Measurements from ENCODE around the gene WAPL.
A peak's percentile ranks its signal among the peaks of the same experiment; 100 is the strongest.

WAPL gene

DNA sequence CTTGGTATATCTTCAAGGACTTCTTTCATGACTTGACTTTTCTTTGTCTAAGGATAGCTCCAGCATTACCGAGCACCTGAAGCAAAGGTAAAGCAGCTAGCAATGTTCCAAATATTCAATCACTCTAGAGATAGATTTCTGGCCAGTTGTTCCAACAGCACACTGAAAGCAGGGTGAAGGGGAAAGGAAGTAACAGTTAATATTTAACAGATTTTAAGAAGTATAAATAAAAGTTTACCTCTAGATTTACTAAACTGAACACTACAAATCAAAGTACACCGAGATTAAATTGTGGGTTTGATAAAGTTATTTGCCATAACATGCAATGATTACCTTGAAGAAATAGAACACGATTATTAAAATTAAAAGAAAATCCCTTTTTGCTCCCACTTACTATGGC, 84.1 kb downstream of the WAPL start:
- Histone ChIP-seq H3K9me3 (ENCODE audit: control insufficient read depth, low read length) (no peaks in the 10 kb centered on the region), H3K4me3 (ENCODE audit: low read length) (no peak overlapping the region), H3K27me3 (replicated peaks; ENCODE audit: control insufficient read depth, insufficient read depth, low read length) (no peaks in the 10 kb centered on the region), H3K4me1 (ENCODE audit: control insufficient read depth, insufficient read depth, low read length) (peaks cover 26% of the 10 kb centered on the region), H3K9ac (ENCODE audit: low read length) (no peak overlapping the region), H3K36me3 (ENCODE audit: control insufficient read depth, insufficient read depth, low read length, severe bottlenecking) (peaks cover 56% of the 10 kb centered on the region)
- DNase-seq (ENCODE audit: low read depth) = no peak

DNA sequence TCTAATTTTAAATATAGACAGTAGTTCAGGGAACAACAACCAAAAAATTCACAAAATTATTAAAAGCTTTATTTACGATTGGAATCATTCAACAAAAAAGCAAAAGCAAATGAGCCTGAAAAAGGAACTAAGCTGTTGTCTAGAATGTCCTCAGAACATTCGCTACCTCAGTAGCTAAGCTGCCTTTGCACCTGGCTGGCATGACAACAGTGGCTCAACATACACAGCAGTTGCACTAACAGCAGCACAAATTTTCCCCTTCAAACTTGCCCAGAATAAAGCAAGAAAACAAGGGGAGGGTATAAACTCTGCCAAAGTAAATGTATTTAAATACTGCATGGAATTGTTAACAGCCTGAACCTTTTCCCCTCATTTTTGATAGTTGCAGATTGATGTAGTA, 84.6 kb downstream of the WAPL start:
- no peaks in the 10 kb centered on the region for H3K27me3 ChIP-seq (replicated peaks; ENCODE audit: control insufficient read depth, insufficient read depth, low read length)
- peaks cover 26% of the 10 kb centered on the region for H3K4me1 ChIP-seq (ENCODE audit: control insufficient read depth, insufficient read depth, low read length)
- DNase-seq (ENCODE audit: low read depth) = no peak
- H3K4me3 ChIP-seq (ENCODE audit: low read length) = no peak overlapping the region
- H3K9ac ChIP-seq (ENCODE audit: low read length) = no peak overlapping the region
- peaks cover 51% of the 10 kb centered on the region for H3K36me3 ChIP-seq (ENCODE audit: control insufficient read depth, insufficient read depth, low read length, severe bottlenecking)
- H3K9me3 ChIP-seq (ENCODE audit: control insufficient read depth, low read length) = no peaks in the 10 kb centered on the region

DNA sequence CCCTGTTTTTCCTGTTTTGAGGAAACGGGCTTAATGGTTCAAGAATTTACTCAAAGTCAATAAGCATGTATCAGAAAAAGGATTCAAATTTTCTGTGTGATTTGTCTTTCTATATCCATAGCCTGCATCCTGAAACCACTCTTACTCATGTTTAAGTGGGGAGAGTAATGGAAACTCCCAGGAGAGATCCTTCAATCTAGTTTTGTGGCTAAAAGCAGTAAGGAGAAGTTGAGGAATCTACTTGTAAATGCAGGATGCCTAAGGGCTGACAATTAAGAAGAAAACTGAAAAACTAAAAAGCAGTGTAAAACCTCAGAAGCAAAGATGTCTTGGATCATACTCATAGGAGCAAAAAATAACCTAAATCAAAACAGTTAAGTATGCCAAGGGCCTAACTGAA, 86.9 kb downstream of the WAPL start:
- Histone ChIP-seq H3K27me3 (replicated peaks; ENCODE audit: control insufficient read depth, insufficient read depth, low read length) (no peaks in the 10 kb centered on the region), H3K4me3 (ENCODE audit: low read length) (no peak overlapping the region), H3K9me3 (ENCODE audit: control insufficient read depth, low read length) (no peaks in the 10 kb centered on the region), H3K36me3 (ENCODE audit: control insufficient read depth, insufficient read depth, low read length, severe bottlenecking) (peaks cover 41% of the 10 kb centered on the region), H3K9ac (ENCODE audit: low read length) (no peak overlapping the region), H3K4me1 (ENCODE audit: control insufficient read depth, insufficient read depth, low read length) (peaks cover 14% of the 10 kb centered on the region)
- no peak for DNase-seq (ENCODE audit: low read depth)

DNA sequence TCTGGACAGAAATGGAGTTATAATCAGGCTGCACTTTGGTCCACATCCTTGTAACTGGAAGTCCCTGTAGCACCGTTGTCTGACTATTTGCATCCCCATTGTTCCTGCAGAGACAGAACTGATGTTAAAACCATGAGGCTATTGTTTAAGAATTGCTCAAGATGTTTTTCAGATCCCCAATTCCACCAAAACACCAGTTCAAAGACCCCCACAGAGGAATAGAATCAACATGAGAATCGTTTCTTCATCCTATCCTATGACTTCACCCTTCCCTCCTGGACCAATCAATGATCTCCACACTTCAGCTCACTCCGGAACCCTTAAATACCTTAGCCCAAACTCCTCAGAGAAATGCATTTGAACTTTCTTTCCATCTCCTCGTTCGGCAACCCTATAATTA, 97.9 kb downstream of the WAPL start:
- H3K4me3 ChIP-seq (ENCODE audit: low read length) = no peak overlapping the region
- DNase-seq (ENCODE audit: low read depth) = no peak
- H3K27me3 ChIP-seq (replicated peaks; ENCODE audit: control insufficient read depth, insufficient read depth, low read length) = peaks cover 7% of the 10 kb centered on the region
- H3K4me1 ChIP-seq (ENCODE audit: control insufficient read depth, insufficient read depth, low read length) = no peaks in the 10 kb centered on the region
- H3K9ac ChIP-seq (ENCODE audit: low read length) = no peak overlapping the region
- no peaks in the 10 kb centered on the region for H3K36me3 ChIP-seq (ENCODE audit: control insufficient read depth, insufficient read depth, low read length, severe bottlenecking)
- no peaks in the 10 kb centered on the region for H3K9me3 ChIP-seq (ENCODE audit: control insufficient read depth, low read length)

DNA sequence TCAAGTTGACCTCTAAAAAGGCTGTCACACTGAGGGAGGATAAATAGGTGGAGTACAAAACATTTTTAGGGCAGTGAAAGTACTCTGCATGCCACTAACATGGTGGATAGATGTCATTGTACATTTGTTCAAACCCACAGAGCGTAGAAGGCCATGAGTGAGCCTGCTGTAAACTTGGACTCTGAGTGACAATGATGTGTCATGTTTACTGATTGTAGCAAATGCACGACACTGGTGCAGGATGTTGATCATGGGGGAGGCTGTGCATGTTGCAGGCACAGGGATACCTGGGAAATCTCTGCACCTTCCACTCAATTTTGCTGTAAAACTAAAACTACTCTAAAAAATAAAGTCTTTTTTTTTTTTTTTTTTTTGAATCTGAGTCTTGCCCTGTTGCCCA, 102.5 kb downstream of the WAPL start:
- Histone ChIP-seq H3K36me3 (ENCODE audit: control insufficient read depth, insufficient read depth, low read length, severe bottlenecking) (no peaks in the 10 kb centered on the region), H3K9me3 (ENCODE audit: control insufficient read depth, low read length) (no peaks in the 10 kb centered on the region), H3K9ac (ENCODE audit: low read length) (no peak overlapping the region), H3K4me3 (ENCODE audit: low read length) (no peak overlapping the region), H3K4me1 (ENCODE audit: control insufficient read depth, insufficient read depth, low read length) (no peaks in the 10 kb centered on the region), H3K27me3 (replicated peaks; ENCODE audit: control insufficient read depth, insufficient read depth, low read length) (peaks cover 9% of the 10 kb centered on the region)
- DNase-seq (ENCODE audit: low read depth) = no peak

DNA sequence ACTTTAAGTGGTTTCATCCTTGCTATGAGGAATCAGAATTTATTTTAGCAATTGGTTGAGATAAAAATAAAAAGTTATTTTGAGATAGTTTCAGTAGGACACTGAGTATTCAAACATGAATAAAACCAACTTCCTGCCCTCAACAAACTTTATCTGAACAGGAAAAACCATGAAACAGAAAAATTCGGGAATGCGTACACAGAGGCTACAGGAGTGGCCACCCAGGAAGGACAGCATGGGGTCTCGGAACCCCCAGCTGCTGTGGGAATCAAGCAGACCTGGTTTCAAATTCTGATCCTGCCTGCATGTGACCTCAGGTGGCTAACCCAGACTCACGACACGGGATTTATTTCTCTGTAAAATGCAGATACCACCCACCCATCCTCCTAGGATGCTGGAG, 106.0 kb downstream of the WAPL start:
- H3K9ac ChIP-seq (ENCODE audit: low read length) = no peak overlapping the region
- peaks cover 16% of the 10 kb centered on the region for H3K4me1 ChIP-seq (ENCODE audit: control insufficient read depth, insufficient read depth, low read length)
- H3K27me3 ChIP-seq (replicated peaks; ENCODE audit: control insufficient read depth, insufficient read depth, low read length) = peaks cover 4% of the 10 kb centered on the region
- H3K9me3 ChIP-seq (ENCODE audit: control insufficient read depth, low read length) = peaks cover 4% of the 10 kb centered on the region
- no peak for DNase-seq (ENCODE audit: low read depth)
- no peak overlapping the region for H3K4me3 ChIP-seq (ENCODE audit: low read length)
- no peaks in the 10 kb centered on the region for H3K36me3 ChIP-seq (ENCODE audit: control insufficient read depth, insufficient read depth, low read length, severe bottlenecking)

DNA sequence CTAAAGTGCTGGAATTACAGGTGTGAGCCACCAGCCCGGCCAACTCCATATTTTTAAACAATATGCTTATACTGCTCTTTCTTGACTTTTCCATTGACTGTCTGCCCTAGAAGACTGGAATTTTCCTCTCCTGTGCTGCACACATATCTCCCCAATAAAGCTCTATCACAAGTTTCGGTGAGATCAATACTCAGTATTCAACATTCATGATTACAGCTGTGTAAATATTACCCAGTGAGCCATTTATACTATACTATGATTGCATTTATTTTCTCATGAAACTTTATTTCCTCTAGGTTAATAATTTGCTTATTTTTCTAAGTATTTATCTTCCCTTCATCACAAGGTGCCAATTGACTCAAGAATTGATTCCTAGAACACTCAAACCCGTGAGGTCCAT, 106.5 kb downstream of the WAPL start:
- peaks cover 4% of the 10 kb centered on the region for H3K9me3 ChIP-seq (ENCODE audit: control insufficient read depth, low read length)

DNA sequence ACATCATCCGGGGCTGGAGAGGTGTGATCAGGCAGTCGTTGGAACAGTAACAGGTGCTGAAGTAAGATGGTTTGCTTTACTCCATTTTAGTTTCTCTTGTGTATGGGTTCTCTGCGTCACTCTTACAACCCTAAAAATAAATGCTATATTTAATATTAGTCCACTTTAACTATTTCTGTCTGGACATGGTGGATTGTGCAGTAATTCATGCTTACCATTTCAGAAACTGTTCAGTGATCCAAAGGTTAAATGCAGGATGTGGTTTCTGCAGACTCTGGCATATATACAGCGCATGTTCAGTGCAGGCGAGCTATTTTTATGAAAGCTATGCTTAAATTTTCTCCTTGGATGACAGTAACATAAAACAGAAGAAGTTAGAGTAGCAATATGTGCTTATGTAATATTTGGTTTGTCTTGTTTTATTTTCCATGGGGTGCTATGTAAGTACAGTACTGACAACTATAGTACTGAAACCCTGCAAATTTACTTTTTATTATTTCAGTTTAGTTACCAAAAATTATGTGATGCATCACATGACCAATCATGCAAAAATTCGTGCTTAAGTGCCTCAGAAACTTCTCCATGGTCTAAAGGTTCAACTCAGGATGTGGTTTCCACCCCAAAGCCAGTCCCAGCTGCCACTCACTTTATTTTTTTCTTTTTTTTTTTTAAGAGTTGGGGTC, 108.4 kb downstream of the WAPL start:
- Histone ChIP-seq H3K4me1 (ENCODE audit: control insufficient read depth, insufficient read depth, low read length) (peaks cover 16% of the 10 kb centered on the region), H3K27me3 (replicated peaks; ENCODE audit: control insufficient read depth, insufficient read depth, low read length) (peaks cover 4% of the 10 kb centered on the region), H3K9ac (ENCODE audit: low read length) (no peak overlapping the region), H3K4me3 (ENCODE audit: low read length) (no peak overlapping the region), H3K9me3 (ENCODE audit: control insufficient read depth, low read length) (peaks cover 4% of the 10 kb centered on the region), H3K36me3 (ENCODE audit: control insufficient read depth, insufficient read depth, low read length, severe bottlenecking) (no peaks in the 10 kb centered on the region)
- DNase-seq (ENCODE audit: low read depth) = peak; percentile 48

More for the DNA sequence above, 106.5 kb downstream of the WAPL start:
- no peak overlapping the region for H3K9ac ChIP-seq (ENCODE audit: low read length)
- no peak for DNase-seq (ENCODE audit: low read depth)
- no peaks in the 10 kb centered on the region for H3K36me3 ChIP-seq (ENCODE audit: control insufficient read depth, insufficient read depth, low read length, severe bottlenecking)
- H3K4me3 ChIP-seq (ENCODE audit: low read length) = no peak overlapping the region
- H3K4me1 ChIP-seq (ENCODE audit: control insufficient read depth, insufficient read depth, low read length) = peaks cover 16% of the 10 kb centered on the region
- H3K27me3 ChIP-seq (replicated peaks; ENCODE audit: control insufficient read depth, insufficient read depth, low read length) = peaks cover 4% of the 10 kb centered on the region

DNA sequence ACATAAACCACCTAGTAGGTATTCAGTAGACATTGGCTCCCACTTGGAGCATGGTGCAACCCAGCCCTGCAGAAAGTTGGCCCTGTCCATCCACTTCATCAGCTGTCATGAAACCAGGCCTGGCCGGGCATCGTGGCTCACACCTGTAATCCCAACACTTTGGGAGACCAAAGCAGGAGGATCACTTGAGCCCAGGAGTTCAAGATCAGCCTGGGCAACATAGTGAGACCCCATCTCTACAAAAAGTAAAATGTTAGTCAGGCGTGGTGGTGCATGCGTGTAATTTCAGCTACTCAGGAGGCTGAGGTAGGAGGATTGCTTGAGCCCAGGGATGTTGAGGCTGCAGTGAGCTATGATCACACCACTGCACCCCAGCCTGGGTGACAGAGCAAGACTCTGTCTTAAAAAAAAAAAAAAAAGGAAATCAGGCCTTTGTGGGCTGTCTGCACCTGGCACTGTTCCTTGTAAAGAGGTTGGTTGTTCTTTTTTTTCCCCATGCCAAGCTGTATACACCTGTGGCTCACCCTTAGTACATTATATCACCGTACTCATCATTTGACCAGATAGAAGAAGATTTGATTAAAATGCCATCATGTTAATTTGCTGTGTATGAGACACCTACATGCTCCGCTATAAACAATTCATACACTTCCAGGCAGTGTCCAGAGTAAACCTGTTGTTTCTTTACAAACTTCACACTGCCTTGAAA, 109.6 kb downstream of the WAPL start:
- Histone ChIP-seq H3K9me3 (ENCODE audit: control insufficient read depth, low read length) (peaks cover 4% of the 10 kb centered on the region), H3K27me3 (replicated peaks; ENCODE audit: control insufficient read depth, insufficient read depth, low read length) (no peaks in the 10 kb centered on the region), H3K9ac (ENCODE audit: low read length) (no peak overlapping the region), H3K4me1 (ENCODE audit: control insufficient read depth, insufficient read depth, low read length) (peaks cover 16% of the 10 kb centered on the region), H3K36me3 (ENCODE audit: control insufficient read depth, insufficient read depth, low read length, severe bottlenecking) (no peaks in the 10 kb centered on the region), H3K4me3 (ENCODE audit: low read length) (no peak overlapping the region)
- DNase-seq (ENCODE audit: low read depth) = no peak

DNA sequence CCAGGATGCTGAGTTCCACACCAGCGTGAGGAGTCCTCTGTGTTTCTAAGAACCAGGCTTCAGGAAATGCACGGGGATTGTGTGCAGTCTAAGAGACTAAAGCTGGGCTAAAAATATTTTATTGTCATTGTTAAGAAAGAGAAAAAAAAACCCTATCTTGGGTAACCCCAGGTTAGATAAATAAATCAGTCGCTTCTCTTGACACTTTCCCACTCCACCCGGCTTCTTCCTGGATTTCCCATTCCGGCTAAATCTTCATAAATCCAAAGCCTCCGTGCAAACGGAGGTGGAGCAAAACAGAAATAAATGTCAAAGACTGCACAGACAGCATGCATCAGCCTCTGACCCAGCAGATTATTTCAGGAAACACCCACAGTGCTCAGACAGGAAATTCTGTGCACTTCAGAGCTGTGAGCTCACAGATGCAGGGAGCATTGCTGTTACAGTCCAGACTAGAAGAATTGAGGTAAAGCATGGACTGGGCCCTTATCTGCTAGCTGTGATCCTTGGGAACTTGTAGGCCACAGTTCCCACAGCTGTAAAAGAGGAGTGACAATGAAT, 110.2 kb downstream of the WAPL start:
- DNase-seq (ENCODE audit: low read depth) = peak; percentile 63
- H3K27me3 ChIP-seq (replicated peaks; ENCODE audit: control insufficient read depth, insufficient read depth, low read length) = no peaks in the 10 kb centered on the region
- H3K9me3 ChIP-seq (ENCODE audit: control insufficient read depth, low read length) = peaks cover 4% of the 10 kb centered on the region
- H3K4me3 ChIP-seq (ENCODE audit: low read length) = peak overlapping the region; percentile 26
- H3K4me1 ChIP-seq (ENCODE audit: control insufficient read depth, insufficient read depth, low read length) = peaks cover 16% of the 10 kb centered on the region
- H3K9ac ChIP-seq (ENCODE audit: low read length) = peak overlapping the region; percentile 23
- H3K36me3 ChIP-seq (ENCODE audit: control insufficient read depth, insufficient read depth, low read length, severe bottlenecking) = no peaks in the 10 kb centered on the region

DNA sequence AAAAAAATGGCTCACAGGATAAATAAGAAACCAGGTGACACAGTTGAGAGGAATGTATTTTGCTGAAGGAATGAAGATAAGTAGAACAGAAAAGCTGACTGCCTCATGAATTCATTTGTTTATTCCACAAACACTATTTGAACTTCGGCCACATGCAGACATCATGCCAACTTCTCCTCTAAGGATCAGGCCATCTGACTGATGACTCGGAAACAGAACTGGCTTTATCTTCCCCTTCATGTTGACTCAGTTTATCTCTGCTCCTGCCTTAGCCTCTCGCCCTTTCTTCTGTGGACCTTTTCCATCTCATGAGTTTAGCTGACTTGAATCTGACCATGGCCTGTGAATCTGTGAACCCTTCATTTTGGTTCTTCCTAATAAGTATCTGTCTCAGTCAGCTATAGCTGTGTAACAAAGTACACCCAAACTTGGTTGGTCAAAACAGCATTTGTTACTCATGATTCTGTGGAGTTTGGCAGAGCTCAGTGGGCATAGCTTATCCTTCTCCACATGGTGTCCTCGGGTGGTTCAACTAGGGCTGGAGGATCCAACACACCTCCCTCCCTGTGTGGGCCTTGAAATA, 111.0 kb downstream of the WAPL start:
- Histone ChIP-seq H3K4me1 (ENCODE audit: control insufficient read depth, insufficient read depth, low read length) (peaks cover 16% of the 10 kb centered on the region), H3K27me3 (replicated peaks; ENCODE audit: control insufficient read depth, insufficient read depth, low read length) (no peaks in the 10 kb centered on the region), H3K9ac (ENCODE audit: low read length) (peak overlapping the region; percentile 23), H3K36me3 (ENCODE audit: control insufficient read depth, insufficient read depth, low read length, severe bottlenecking) (no peaks in the 10 kb centered on the region), H3K4me3 (ENCODE audit: low read length) (peak overlapping the region; percentile 26), H3K9me3 (ENCODE audit: control insufficient read depth, low read length) (peaks cover 4% of the 10 kb centered on the region)
- peak; percentile 64 for DNase-seq (ENCODE audit: low read depth)
